ENCODE measurements around the gene NCOR1. TPM values are rescaled to one million over a fixed set of nuclear protein-coding genes. Genes with fewer than 3 reads are reported as not detected.

The NCOR1 gene
- total RNA-seq, 1 donor = 86.9 TPM

- H3K27ac ChIP-seq (ENCODE audit: low read depth, low read length) = peak overlapping the region; percentile 36
- no peaks in the 10 kb centered on the region for H3K36me3 ChIP-seq (ENCODE audit: insufficient read depth, low read length)
- no peaks in the 10 kb centered on the region for H3K9me3 ChIP-seq (ENCODE audit: low read depth, low read length)
- no peak overlapping the region for H2AFZ ChIP-seq (ENCODE audit: low read length)
- H3K27me3 ChIP-seq (ENCODE audit: insufficient read depth, low read length) = no peaks in the 10 kb centered on the region
- peaks cover 2% of the 10 kb centered on the region for H3K79me2 ChIP-seq (ENCODE audit: insufficient read depth, low read length)
- no peak for DNase-seq (ENCODE audit: insufficient read length, low spot score, missing footprints)
- no peak overlapping the region for H3K4me2 ChIP-seq (ENCODE audit: insufficient read depth, low read length)
- no peaks in the 10 kb centered on the region for H4K20me1 ChIP-seq (ENCODE audit: insufficient read depth, low read length)
- H3K4me3 ChIP-seq (ENCODE audit: insufficient read depth, low read length) = no peak overlapping the region
- H3K4me1 ChIP-seq (ENCODE audit: insufficient read depth, low read length) = peaks cover 22% of the 10 kb centered on the region
- no peak for TF ChIP-seq CTCF (IDR thresholded peaks at IDR 0.05; ENCODE audit: extremely low read depth, low read depth, low read length)
Observed at GRCh38 chr17:16251043-16251442, 35.7 kb upstream of the NCOR1 start.

GRCh38 chr17:16250635-16251034, 35.3 kb upstream of the NCOR1 start:
- DNase-seq (ENCODE audit: insufficient read length, low spot score, missing footprints) = peak; percentile 64
- Histone ChIP-seq H3K79me2 (ENCODE audit: insufficient read depth, low read length) (peaks cover 2% of the 10 kb centered on the region), H3K27me3 (ENCODE audit: insufficient read depth, low read length) (no peaks in the 10 kb centered on the region), H3K4me1 (ENCODE audit: insufficient read depth, low read length) (peaks cover 18% of the 10 kb centered on the region), H3K27ac (ENCODE audit: low read depth, low read length) (peak overlapping the region; percentile 36), H3K4me3 (ENCODE audit: insufficient read depth, low read length) (no peak overlapping the region), H3K4me2 (ENCODE audit: insufficient read depth, low read length) (no peak overlapping the region), H3K9me3 (ENCODE audit: low read depth, low read length) (no peaks in the 10 kb centered on the region), H4K20me1 (ENCODE audit: insufficient read depth, low read length) (no peaks in the 10 kb centered on the region), H3K36me3 (ENCODE audit: insufficient read depth, low read length) (no peaks in the 10 kb centered on the region), H2AFZ (ENCODE audit: low read length) (no peak overlapping the region)
- TF ChIP-seq CTCF (IDR thresholded peaks at IDR 0.05; ENCODE audit: extremely low read depth, low read depth, low read length) = no peak

- peaks cover 6% of the 10 kb centered on the region for H3K79me2 ChIP-seq (ENCODE audit: insufficient read depth, low read length)
- H3K4me2 ChIP-seq (ENCODE audit: insufficient read depth, low read length) = no peak overlapping the region
- H3K27me3 ChIP-seq (ENCODE audit: insufficient read depth, low read length) = no peaks in the 10 kb centered on the region
- H3K9me3 ChIP-seq (ENCODE audit: low read depth, low read length) = no peaks in the 10 kb centered on the region
- H3K36me3 ChIP-seq (ENCODE audit: insufficient read depth, low read length) = no peaks in the 10 kb centered on the region
- no peak overlapping the region for H2AFZ ChIP-seq (ENCODE audit: low read length)
- no peaks in the 10 kb centered on the region for H4K20me1 ChIP-seq (ENCODE audit: insufficient read depth, low read length)
- no peak for TF ChIP-seq CTCF (IDR thresholded peaks at IDR 0.05; ENCODE audit: extremely low read depth, low read depth, low read length)
- DNase-seq (ENCODE audit: insufficient read length, low spot score, missing footprints) = no peak
- peaks cover 15% of the 10 kb centered on the region for H3K4me1 ChIP-seq (ENCODE audit: insufficient read depth, low read length)
- H3K4me3 ChIP-seq (ENCODE audit: insufficient read depth, low read length) = no peak overlapping the region
- no peak overlapping the region for H3K27ac ChIP-seq (ENCODE audit: low read depth, low read length)
Observed at GRCh38 chr17:16247586-16247984, 32.3 kb upstream of the NCOR1 start.

GRCh38 chr17:16243801-16244567, 28.6 kb upstream of the NCOR1 start:
- Histone ChIP-seq H3K27ac (ENCODE audit: low read depth, low read length) (no peak overlapping the region), H4K20me1 (ENCODE audit: insufficient read depth, low read length) (no peaks in the 10 kb centered on the region), H3K4me3 (ENCODE audit: insufficient read depth, low read length) (no peak overlapping the region), H2AFZ (ENCODE audit: low read length) (no peak overlapping the region), H3K79me2 (ENCODE audit: insufficient read depth, low read length) (peaks cover 4% of the 10 kb centered on the region), H3K36me3 (ENCODE audit: insufficient read depth, low read length) (no peaks in the 10 kb centered on the region), H3K27me3 (ENCODE audit: insufficient read depth, low read length) (no peaks in the 10 kb centered on the region), H3K4me1 (ENCODE audit: insufficient read depth, low read length) (peaks cover 11% of the 10 kb centered on the region), H3K9me3 (ENCODE audit: low read depth, low read length) (no peaks in the 10 kb centered on the region), H3K4me2 (ENCODE audit: insufficient read depth, low read length) (no peak overlapping the region)
- no peak for DNase-seq (ENCODE audit: insufficient read length, low spot score, missing footprints)
- no peak for TF ChIP-seq CTCF (IDR thresholded peaks at IDR 0.05; ENCODE audit: extremely low read depth, low read depth, low read length)
